Measurements from ENCODE around the gene FKBP2. TPM values are rescaled to one million over a fixed set of nuclear protein-coding genes. Genes with fewer than 3 reads are reported as not detected.
A peak's percentile ranks its signal among the peaks of the same experiment; 100 is the strongest.

Gene FKBP2
- total and polyA plus RNA-seq, 2 of the 13 experiments (the other 11 are each of a cell fraction or from before 2014, with no cell fraction given) = 30.1 to 53.3 TPM

- TF ChIP-seq PHF21A (CRISPR knock-in tag; IDR thresholded peaks at IDR 0.05) = peak; percentile 63; the same call in 1 of the 2 replicates
- TF ChIP-seq ZNF790 (CRISPR knock-in tag; IDR thresholded peaks at IDR 0.05; ENCODE audit: borderline replicate concordance) = peak; percentile 64; the same call in 1 of the 2 replicates
- TF ChIP-seq ZNF577 (CRISPR knock-in tag; IDR thresholded peaks at IDR 0.05; ENCODE audit: borderline replicate concordance, low read depth) = no peak
- no peak for TF ChIP-seq CERS6 (CRISPR knock-in tag; IDR thresholded peaks at IDR 0.05)
- no peak for TF ChIP-seq ZFP36 (IDR thresholded peaks at IDR 0.05; ENCODE audit: borderline replicate concordance, low read depth, low read length, partially characterized antibody)
- TF ChIP-seq MTA1 (CRISPR knock-in tag; IDR thresholded peaks at IDR 0.05; ENCODE audit: borderline replicate concordance) = no peak
- peak; percentile 65 for TF ChIP-seq RXRB (CRISPR knock-in tag; IDR thresholded peaks at IDR 0.05; ENCODE audit: borderline replicate concordance)
- 0 out of 2 replicates have a peak, but pooled peaks have one; percentile 52 for TF ChIP-seq ZNF607 (CRISPR knock-in tag; IDR thresholded peaks at IDR 0.05; ENCODE audit: borderline replicate concordance)
- TF ChIP-seq STAT5B (CRISPR knock-in tag; IDR thresholded peaks at IDR 0.05) = no peak
- no peak for TF ChIP-seq SMARCC2 (IDR thresholded peaks at IDR 0.05)
- 0 out of 2 replicates have a peak, but pooled peaks have one; percentile 7 for TF ChIP-seq TP53 (CRISPR knock-in tag; conservative IDR thresholded peaks at IDR 0.05)
- TF ChIP-seq RFX1 (IDR thresholded peaks at IDR 0.05) = no peak
- TF ChIP-seq THYN1 (CRISPR knock-in tag; IDR thresholded peaks at IDR 0.05; ENCODE audit: borderline replicate concordance, low read depth) = no peak
- TF ChIP-seq AHDC1 (CRISPR knock-in tag; IDR thresholded peaks at IDR 0.05; ENCODE audit: borderline replicate concordance) = peak; percentile 38; the same call in 1 of the 2 replicates
- TF ChIP-seq CENPX (CRISPR knock-in tag; IDR thresholded peaks at IDR 0.05) = no peak
- peak; percentile 66; the same call in 1 of the 2 replicates for TF ChIP-seq THAP9 (CRISPR knock-in tag; IDR thresholded peaks at IDR 0.05; ENCODE audit: borderline replicate concordance)
These were observed 15.0 kb upstream of the FKBP2 start, which contains the start of the genes NUDT22 and TRPT1 (continued) for GRCh38 chr11:64225608-64226506.

Data from HepG2 (cell line).